GM18502 (cell line): ENCODE results near the gene SCRN2.
A peak's percentile ranks its signal among the peaks of the same experiment; 100 is the strongest.

Experiments used
- ATAC-seq: cut with Tn5 transposase; IDR thresholded peaks from one replicate; pipeline ENCODE4 v1.9.1; 2021; ENCODE audit warnings: mild to moderate bottlenecking; ENCODE audit not compliant: unreplicated experiment, poor library complexity

SCRN2 gene

GRCh38 chr17:47840742-47841487, at the start of gene SCRN2:
Gene SCRN2, minus strand, starts transcription at chr17:47841273. Its CDS starts 430 bp downstream, at chr17:47840843.
- peak; percentile 84 for ATAC-seq

GRCh38 chr17:47889734-47890529, 48.9 kb upstream of the SCRN2 start:
- ATAC-seq, result no peak

GRCh38 chr17:47888293-47888692, 47.2 kb upstream of the SCRN2 start:
- ATAC-seq, result no peak

- ATAC-seq, result no peak
Observed at GRCh38 chr17:47884905-47885730, 44.0 kb upstream of the SCRN2 start.

GRCh38 chr17:47884427-47884740, 43.3 kb upstream of the SCRN2 start:
- ATAC-seq, result no peak

- no peak for ATAC-seq
Observed at GRCh38 chr17:47883589-47884426, 42.7 kb upstream of the SCRN2 start.

- no peak for ATAC-seq
Observed at GRCh38 chr17:47882695-47883588, 41.9 kb upstream of the SCRN2 start.

GRCh38 chr17:47882247-47882646, 41.2 kb upstream of the SCRN2 start:
- ATAC-seq, result no peak

GRCh38 chr17:47879776-47880454, 38.8 kb upstream of the SCRN2 start:
- ATAC-seq, result no peak

- no peak for ATAC-seq
Observed at GRCh38 chr17:47879028-47879585, 38.0 kb upstream of the SCRN2 start.

GRCh38 chr17:47878203-47879027, 37.3 kb upstream of the SCRN2 start:
- no peak for ATAC-seq

- no peak for ATAC-seq
Observed at GRCh38 chr17:47877368-47878034, 36.4 kb upstream of the SCRN2 start.

GRCh38 chr17:47875011-47875985, 34.2 kb upstream of the SCRN2 start:
- no peak for ATAC-seq

- no peak for ATAC-seq
Observed at GRCh38 chr17:47873200-47874090, 32.4 kb upstream of the SCRN2 start.
